ENCODE data around the gene VASH2.
"Not testable (repeated sequence)": the region's sequence is repeated elsewhere in the genome, so short reads cannot be mapped to it uniquely, and the experiment has no call there.

The VASH2 gene

DNA sequence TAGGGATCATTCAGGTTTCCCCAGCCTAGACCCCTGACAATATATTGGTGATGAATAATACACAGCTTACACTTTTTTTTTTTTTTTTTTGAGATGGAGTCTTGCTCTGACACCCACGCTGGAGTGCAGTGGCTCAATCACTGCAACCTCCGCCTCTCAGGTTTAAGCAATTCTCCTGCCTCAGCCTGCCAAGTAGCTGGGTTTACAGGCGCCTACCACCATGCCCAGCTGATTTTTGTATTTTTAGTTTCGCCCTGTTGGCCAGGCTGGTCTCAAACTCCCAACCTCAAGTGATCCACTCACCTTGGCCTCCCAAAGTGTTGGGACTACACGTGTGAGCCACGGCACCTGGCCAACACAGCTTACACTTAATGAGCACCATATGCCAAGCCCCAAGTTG, 7.2 kb downstream of the VASH2 start:
- DNase-seq (ENCODE audit: low spot score): no peak

DNA sequence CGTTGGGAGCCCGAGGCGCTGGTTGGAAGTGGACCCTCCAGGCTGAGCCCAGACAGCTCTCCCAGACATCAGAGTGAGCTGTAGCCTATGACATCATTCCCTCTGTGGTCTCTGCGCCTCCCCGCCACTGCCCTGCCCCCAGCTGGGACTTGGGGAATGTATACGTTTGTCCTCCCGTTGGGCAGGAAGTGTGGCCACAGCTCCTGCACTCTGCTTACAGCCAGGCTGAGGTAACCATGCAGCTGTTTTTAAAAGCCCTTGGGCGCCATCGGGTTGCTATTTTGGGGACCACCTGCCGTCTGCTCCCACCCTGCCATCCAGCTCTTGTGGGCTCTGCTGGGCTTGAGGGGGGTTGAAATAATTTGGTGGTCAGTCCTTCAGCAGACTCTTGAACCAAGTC, 7.8 kb downstream of the VASH2 start:
- DNase-seq (ENCODE audit: low spot score): no peak

DNA sequence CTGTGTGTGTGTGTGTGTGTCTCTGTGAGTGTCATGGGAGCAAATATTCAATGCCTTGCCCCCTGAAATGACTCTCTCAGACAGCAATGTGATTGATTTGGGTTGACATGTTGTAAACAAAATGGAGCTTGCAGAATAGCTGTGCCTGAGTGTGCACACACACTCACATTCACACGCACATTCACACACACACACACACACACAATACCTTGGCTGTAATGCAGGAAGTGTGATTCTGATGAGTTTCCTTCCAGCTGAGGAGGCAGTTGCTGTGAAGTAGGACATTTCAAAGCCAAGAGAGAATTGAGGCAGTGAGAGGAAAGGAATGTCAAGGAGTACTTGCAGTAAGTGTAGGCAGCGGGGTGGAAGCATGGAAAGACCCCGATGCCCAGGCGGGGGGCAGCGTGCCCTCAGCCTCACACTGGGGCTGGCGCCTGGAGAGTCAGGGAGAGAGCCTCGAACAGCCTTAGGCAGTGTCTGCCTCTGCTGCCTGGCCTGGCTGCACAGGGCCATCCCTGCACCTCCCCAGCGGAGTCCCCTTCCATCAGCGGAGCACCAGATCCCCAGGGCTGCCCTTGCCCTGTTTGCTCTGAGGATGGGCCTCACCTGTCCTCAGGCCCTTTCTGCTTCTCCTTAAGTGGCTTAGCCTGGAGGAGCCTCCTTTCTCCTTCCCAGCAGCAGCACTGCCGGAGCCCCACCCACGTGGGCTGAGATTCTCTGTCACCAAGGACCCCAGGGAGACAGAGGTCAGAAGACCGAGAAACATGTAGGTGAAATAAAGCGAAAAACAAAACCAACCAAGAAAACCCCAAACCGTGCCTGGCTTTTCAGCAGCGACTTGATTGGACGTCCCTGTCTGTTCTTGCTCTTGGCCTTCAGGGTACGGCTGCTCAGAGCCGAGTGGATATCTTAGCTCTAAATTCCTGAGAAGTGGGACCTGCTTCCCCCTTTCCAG, 9.2 kb downstream of the VASH2 start:
- no peak for DNase-seq (ENCODE audit: low spot score)

DNA sequence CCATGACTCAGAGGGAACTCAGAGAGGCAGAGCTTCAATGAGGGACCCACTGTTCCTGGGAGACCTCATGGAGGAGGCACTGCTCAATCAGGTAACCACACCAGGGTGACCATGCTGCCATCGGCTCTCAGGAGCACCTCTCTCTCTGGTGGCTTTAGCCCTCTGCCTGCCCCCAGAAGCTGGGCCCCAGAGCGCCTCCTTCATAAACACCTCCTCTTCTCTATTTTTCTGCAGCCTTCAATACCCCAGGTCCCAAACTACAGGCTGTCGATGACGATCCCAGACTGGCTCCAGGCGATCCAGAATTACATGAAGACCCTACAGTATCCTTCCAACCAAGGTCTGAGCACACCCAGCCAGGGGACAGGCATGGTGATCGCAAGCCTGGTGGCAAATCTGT, 10.6 kb downstream of the VASH2 start:
- DNase-seq (ENCODE audit: low spot score): no peak

DNA sequence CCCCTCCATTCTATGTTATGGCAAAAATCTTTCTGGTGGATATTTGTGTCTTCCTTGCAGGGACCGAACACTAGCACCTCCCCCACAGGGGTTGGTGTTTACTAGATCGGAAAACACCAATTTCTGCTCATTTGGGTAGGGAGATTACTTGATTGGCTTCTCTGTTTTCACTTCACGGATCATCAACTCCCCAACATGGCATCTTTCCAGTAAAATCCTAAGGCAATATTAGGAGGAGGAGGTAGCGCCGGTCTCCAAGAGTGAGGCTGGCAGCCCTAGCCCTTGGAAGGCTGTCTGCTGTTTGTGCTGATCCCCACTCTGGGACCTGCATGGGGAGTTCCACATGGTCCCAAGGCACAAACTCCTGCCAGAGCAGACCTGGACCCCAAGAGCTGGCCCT, 12.2 kb downstream of the VASH2 start:
- no peak for DNase-seq (ENCODE audit: low spot score)

DNA sequence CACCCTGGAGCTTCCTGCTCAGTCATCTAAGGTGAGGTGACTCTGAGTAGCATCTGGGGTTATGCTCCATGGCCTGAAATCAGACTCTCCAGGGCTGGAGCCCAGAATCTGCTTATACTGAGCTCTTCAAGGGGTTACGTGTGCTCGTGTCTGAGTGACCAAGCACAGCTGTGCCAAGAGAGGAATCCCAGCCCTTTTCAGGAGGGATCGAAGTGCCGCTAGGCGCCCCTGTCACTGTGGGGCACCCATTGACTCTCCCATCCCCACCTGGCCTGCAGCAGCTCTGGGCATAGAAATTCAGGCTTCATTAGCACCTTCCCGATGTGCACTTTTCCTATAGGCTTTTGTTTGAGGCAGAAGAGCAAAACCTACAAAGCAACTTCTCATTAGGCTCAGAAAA, 13.8 kb downstream of the VASH2 start:
- no peak for DNase-seq (ENCODE audit: low spot score)

DNA sequence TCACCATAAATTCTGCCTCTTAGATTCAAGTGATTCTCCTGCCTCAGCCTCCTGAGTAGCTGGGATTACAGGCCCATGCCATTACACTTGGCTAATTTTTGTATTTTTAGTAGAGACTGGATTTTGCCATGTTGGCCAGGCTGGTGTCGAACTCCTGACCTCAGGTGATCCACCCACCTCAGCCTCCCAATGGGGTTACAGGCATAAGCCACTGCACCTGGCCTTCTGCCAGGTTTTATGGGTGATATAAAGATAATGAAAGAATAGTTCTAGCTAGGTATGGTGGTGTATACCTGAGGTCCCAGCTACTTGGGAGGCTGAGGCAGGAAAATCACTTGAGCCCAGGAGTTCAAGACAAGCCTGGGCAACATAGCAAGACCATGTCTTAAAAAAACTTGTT, 14.7 kb downstream of the VASH2 start:
- not testable (repeated sequence) for DNase-seq (ENCODE audit: low spot score)

DNA sequence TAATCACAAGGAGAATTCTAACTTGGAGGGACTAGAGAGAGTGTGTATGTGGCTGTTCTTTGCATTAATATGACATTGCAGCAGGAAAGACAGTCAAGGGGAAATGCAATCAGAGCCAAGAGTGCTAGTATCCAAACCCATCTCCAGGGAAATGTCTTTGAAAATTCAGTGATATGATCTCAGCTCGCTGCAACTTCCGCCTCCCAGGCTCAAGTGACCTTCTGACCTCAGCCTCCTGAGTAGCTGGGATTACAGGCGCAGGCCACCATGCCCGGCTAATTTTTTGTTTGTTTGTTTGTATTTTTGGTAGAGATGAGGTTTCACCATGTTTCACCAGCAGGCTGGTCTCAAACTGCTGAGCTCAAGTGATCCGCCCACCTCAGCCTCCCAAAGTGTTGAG, 16.3 kb downstream of the VASH2 start:
- DNase-seq (ENCODE audit: low spot score): no peak

DNA sequence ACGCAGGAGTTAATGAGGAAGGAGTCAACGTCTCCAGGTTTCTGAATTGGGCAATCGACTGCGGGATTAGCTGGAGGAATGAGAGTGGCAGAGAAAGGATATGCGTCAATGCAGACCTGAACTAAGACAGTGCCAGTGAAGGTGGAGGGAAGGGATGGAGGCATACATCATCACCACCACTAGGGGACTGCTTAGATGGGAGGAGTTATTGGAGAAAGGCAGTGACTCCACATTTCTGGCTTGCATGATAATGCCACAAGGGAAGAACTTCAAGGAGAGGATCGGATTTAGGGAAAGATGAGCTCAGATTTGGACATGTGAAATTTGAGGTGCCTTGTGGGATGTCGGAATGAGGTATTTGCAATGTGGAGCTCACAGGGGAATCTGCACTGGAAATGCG, 17.5 kb downstream of the VASH2 start:
- DNase-seq (ENCODE audit: low spot score): peak; percentile 14

DNA sequence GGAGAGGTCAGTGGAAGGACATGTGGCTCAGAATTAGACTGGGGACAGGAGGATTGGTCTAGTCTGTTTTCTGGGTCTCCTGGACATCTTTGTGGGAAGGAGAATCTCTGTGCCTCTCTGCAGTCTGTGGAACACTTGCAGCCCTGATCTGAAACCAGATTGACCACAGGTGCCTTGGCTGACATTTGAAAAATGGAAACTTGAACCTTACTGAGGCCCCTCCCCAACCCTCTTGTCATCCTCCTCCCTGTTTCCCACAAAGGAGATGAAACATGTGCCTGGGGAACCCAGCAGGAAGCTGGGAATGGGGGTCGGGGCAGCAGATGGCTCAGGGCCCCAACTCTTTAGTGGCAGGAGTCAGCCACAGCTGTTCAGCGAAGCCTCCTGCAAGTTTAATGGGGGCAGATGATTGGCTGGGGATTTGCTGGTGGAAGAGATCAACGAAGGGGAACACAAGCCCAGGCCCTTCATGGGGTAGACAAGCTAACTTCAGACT, 18.1 kb downstream of the VASH2 start:
- no peak for DNase-seq (ENCODE audit: low spot score)

DNA sequence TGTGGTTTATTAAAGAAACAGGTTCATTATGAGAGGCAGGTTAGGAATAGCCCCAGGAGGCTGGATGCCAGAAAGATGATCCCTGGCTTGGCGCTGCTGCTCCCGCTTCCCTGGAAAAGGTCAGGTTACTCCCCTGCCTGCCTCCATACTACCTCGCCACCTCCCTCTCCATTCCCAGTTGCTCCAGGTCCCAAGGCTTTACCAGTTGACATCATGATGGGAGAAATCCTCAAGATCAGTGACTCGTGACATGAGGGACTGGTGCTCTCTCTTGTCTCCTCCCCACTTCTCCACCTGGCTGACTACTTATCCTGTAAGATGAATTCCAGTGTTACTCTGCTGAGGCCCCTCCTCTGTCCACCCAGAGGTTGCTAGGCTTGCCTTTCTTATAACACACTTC, 19.7 kb downstream of the VASH2 start:
- no peak for DNase-seq (ENCODE audit: low spot score)

DNA sequence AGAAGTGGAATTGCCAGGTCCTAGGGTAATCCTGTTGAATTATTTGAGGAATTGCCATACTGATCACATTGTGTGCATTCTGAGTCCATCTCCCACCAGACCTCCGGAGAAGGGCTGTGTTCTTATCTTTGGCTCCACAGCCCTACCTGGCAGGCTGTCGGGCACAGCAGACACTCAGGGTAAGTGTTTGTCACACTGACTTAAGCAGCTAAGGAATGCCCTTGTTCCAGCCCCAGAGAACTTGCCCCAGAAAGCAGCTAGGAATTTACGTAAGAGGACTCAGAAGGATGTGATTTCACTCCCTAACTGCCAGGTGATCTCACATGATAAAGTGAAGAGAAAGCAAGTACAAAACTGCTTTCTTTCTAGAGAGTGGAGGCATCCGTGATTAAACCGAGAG, 21.0 kb downstream of the VASH2 start:
- DNase-seq (ENCODE audit: low spot score): no peak

DNA sequence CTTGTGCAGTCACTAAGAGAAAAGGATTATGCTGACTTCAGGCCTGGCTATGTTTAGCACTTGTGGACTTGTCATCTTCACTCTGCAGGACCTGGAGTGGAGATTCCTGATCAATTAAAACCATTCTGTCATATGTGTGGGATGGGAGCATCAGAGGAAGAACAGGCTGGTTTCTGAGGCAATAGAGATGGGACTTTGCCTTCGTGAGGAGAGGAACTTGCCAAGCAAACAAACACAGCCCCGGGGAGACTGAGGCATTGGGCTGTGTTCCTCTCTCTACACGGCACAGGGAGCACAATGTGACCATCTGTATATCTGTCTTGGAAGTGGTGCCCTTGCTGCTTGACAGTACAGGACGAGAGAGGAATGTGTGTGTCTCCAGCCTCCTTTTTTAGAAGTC, 23.1 kb downstream of the VASH2 start:
- no peak for DNase-seq (ENCODE audit: low spot score)

DNA sequence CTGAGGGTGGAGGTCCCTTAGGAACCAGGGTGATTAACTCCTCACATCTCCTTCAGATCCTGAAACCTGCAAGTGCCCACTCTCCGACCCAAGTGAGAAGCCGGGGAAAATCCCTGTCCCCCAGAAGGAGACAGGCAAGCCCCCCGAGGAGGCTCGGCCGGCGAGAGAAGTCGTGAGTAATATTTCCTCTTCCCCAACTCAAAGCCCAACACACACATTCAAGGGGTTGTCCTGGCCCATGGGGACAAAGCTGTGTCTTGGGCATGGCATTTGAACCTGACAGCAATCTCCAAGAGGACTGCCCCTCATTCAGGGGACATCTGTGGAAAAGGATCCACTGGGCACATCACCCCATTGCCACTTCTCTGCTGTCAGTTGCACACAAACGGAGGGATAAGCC, 23.6 kb downstream of the VASH2 start:
- no peak for DNase-seq (ENCODE audit: low spot score)

DNA sequence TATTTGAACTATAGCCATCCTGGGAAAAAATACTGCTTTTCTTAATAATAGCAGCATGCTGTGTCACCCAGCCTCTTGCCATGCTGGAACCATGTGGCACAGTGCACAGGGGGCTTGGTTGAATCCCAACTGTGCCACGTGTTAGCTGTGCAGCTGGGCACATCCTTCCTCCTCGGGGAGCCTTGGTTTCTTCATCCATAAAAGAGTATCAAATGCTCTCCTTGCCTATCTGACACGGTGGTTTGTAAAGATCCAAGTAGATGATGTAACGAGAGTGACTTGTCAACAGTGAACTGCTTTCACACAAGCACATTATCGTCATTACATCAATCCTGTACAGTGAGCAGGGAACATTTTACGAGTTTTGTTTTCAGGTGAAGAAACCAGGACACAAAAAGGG, 24.4 kb downstream of the VASH2 start:
- no peak for DNase-seq (ENCODE audit: low spot score)

DNA sequence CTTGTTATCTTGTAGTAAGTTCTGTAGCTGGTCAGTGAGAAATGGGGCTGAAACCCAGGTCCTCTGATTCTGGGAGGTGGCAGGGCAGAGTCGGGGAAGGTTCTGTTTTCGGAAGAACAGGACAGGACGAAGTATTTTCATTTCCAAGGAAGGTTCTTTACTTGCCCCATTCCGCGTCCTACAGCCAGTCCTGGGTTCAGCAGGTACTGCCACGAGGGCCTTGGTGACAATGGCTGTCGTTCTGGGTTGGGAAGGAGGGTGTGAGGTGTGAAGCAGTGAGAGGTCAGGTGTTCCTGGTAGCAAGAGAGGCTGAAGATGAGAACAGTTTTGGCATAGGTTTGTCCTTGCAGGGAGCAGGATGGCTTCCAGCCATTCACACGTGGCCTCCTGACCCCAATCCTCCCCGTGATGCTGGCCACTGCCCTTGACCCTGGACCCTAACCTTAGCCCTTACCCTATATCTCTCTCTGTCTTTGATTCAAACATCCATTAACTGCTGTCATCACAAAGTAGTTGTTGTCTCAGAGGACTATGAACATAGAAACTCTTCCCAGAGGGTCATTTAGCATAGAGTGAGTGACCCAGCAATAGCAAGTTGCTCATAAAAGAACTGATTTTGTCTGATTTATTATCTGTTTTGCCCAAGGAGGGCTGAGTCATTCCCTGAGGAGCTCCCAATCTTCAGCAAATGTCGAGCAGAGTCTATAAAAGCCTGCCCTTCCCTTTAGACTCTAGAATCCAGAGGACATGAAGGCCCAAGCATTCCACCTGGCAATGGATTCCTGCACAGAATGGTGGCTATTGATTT, 25.0 kb downstream of the VASH2 start:
- no peak for DNase-seq (ENCODE audit: low spot score)

DNA sequence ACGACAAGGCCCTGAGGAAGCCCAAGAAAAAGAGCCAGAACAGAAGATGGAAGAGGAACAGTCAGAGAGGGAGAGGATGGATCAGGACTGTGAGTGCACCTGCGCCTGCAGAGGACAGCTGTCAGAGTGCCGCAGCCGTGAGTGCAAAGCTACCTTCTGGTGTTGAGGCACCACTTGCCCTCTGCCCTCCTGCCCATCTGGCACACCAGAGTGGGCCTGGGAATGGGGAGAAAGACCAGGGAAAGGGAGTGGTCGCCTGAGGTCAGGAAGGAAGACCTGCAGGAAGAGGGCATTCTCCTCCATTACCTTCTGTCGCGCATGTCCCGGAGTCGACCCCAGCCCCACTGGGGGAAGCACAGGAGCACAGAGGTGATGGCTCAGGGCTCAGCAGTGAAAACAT, 26.2 kb downstream of the VASH2 start:
- no peak for DNase-seq (ENCODE audit: low spot score)

DNA sequence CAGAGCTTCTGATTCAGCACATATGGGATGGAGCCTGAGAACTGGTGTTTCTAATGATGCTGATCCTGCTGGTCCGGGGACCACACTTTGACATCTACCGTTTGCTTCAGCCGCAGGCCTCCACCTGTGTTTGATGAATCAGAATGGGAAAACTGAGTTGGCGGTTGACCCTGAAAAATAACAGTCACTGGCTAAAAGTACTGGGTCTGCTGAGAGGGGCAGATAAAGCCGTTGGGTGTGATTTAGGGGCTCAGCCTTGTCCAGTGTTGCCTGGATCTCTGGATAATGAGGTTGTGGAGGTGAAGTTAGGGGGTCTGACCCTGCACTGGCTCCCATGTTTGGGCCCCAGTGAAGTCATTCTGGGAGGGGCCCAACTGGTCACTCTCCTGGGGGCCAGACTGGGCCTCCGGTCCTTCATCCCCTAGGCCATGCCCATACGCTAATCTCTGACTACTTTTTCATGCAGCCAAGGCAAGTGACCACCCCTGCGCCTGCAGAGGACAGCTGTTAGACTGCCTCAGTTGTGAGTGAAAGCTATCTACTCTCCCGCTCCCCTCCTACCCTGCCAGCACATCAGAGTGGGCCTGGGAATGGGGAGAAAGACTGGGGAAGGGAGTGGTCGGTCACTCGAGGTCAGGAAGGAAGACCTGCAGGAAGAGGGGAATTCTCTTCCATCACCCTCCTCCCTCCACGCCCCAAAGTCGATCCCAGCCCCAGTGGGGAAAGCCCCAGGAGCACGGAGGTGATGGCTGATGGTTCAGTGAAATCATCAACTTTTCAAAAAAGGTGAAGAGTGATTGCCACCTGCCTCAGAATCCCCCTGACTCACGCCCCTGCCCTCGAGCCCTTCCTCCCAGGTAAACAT, 27.7 kb downstream of the VASH2 start:
- no peak for DNase-seq (ENCODE audit: low spot score)

DNA sequence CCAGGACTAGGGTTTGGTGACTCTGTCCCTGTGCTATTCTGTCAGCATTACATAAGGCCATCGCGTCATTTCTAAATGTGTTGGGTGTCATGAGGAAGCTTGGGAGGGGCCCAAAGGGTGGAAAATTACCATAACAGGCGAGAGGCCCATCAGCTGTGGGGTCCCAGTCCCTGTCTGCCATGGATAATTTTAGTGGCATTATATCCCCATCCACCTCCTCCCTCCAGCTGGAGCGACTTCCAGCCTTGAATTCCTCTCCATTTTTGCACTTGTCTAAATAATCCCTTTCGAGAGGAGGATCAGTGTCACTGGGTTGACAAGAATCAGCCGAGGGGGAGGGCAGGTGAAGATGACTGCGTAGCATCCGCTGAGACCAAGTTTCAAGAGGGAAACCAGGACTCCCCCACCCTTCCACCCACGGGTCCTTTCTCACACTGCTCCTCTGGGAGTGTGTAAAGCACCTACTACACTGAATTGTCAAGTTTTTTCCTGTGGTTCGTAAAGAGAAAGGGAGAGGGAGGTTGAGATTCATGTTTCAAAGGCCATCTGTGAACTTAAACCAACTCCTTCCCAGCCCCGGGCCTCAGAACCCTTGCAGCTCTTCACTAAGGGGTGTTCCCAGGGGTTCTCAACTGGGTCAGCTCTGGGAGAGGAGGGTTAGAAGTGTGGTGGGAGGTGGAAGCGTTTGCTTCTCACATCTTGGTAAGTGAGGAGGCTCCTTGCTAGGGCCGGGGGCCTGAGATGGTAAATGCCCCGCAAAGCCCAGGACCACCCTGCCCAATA, 29.2 kb downstream of the VASH2 start:
- DNase-seq (ENCODE audit: low spot score): no peak

DNA sequence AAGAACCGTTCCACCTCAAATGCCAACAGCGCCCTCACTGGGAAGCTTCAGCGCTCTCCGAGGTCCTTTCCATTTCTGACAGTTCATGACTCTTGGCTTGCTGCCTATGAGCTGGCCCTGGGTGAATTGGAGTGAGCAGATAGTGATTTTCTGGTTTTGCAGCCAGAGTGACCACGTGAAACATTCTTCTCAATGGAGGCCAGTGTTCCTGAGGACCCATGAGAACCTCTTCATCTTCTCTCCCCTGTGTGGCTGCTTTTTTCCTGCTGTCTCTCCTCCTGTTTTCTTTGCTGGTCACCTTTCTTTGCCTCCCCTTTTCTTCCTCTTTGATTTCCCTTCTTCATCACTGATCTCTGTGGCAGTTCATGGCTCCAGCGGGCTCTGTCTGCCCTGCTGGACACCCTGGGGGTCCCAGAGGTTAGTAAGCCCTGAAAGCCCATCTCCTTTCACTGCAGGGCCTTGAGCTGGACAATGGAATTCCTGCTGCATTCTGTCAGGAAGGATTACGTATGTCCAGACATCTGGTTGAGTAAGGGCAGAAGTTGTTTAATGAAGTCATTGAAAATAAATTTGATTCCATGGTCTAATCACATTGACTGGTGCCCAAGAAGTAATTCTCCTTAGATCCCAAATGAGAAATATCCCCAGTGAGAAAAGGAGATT, 29.9 kb downstream of the VASH2 start:
- no peak for DNase-seq (ENCODE audit: low spot score)

DNA sequence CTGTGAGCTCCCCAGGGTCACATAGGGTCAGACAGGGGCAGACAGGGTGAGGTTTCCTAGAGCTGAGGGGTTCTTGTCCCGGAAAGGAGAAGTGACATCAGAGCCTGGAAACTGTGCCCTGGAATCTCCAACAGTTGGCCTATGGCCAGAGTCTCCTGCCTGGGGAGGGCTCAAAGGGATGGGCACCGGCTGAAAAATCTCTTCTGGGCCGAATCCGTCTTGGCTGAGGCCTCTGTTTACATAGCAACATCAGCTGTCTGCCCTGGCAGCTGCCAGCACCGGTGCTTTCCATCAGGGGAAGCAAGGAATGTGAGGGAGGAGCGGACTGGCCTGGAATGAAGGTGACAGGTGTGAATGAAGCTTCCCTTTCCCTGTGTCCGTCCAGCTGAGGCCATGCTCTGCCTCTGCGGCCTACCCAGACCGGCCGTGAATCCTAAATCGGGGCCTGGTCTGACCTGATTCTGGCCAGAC, 30.7 kb downstream of the VASH2 start:
- DNase-seq (ENCODE audit: low spot score): peak; percentile 76
